Measurements from ENCODE around the gene CDH23.

CDH23 gene

GRCh38 chr10:71802235-71802634, 405.5 kb downstream of the CDH23 start:
- no peak for DNase-seq (ENCODE audit: low spot score)

DNA sequence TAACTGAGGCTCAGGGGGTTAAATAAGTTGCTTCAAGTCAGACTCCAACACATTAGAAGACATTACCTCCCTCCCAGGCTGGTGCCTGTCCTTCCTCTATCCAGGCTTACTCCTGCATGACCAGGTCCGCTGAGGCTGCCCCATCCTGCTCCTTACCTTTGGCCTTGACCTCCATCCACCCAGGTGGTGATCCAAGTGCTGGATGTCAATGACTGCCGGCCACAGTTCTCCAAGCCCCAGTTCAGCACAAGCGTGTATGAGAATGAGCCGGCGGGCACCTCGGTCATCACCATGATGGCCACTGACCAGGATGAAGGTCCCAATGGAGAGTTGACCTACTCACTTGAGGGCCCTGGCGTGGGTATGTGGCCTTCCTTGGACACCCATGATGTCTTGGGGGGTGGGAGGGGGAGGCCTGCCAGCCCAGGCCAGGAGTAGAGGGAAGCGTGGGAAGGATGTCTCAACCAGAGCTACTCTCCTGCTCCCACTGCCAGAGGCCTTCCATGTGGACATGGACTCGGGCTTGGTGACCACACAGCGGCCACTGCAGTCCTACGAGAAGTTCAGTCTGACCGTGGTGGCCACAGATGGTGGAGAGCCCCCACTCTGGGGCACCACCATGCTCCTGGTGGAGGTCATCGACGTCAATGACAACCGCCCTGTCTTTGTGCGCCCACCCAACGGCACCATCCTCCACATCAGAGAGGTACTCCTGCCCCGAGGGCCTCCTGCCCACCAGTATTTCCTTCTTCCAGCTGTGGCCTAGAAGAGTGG, 406.2 kb downstream of the CDH23 start:
- no peak for DNase-seq (ENCODE audit: low spot score)

- no peak for DNase-seq (ENCODE audit: low spot score)
Measured at GRCh38 chr10:71804077-71804476, 407.4 kb downstream of the CDH23 start.

DNA sequence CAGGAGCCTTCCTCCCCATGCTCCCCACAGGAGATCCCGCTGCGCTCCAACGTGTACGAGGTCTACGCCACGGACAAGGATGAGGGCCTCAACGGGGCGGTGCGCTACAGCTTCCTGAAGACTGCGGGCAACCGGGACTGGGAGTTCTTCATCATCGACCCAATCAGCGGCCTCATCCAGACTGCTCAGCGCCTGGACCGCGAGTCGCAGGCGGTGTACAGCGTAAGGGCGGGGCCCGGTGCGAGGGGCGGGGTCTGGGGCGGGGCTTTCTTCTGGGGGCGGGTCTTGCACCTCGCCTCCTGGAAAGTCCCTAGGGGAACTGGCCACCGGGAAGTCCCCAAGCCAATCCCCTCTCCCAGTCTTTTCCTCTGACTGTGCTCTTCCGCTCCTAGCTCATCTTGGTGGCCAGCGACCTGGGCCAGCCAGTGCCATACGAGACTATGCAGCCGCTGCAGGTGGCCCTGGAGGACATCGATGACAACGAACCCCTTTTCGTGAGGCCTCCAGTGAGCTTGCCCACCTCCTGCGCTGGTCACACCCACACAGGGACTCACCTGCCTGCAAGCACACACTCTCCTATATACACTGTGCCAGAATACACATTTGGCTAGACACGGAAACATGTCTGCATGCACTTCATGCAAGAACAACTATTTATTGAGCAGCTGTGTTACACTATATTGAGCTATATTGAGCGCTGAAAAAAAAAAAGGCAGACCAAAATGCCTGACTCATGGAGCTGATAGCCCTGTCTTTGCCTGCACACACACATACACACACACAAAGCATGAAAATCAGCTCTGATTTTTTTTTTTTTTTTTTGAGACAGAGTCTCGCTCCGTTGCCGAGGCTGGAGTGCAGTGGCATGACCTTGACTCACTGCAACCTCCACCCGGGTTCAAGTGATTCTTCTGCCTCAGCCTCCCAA, 409.3 kb downstream of the CDH23 start:
- no peak for DNase-seq (ENCODE audit: low spot score)

GRCh38 chr10:71806704-71807556, 410.2 kb downstream of the CDH23 start:
- DNase-seq (ENCODE audit: low spot score): no peak

GRCh38 chr10:71807557-71808510, 411.1 kb downstream of the CDH23 start:
- DNase-seq (ENCODE audit: low spot score): no peak

DNA sequence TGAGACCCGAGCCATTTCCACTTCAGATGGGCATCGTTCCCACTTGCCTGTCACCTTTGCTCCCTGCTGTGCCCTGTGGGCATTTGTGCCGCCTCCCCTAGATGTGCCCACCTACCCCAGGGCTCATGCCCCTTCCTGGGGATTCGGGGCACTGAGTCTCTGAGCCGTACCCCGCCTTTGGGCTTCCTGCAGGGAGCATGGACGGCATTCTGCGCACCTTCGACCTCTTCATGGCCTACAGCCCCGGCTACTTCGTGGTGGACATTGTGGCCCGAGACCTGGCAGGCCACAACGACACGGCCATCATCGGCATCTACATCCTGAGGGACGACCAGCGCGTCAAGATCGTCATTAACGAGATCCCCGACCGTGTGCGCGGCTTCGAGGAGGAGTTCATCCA, 412.9 kb downstream of the CDH23 start:
- DNase-seq (ENCODE audit: low spot score): no peak

DNA sequence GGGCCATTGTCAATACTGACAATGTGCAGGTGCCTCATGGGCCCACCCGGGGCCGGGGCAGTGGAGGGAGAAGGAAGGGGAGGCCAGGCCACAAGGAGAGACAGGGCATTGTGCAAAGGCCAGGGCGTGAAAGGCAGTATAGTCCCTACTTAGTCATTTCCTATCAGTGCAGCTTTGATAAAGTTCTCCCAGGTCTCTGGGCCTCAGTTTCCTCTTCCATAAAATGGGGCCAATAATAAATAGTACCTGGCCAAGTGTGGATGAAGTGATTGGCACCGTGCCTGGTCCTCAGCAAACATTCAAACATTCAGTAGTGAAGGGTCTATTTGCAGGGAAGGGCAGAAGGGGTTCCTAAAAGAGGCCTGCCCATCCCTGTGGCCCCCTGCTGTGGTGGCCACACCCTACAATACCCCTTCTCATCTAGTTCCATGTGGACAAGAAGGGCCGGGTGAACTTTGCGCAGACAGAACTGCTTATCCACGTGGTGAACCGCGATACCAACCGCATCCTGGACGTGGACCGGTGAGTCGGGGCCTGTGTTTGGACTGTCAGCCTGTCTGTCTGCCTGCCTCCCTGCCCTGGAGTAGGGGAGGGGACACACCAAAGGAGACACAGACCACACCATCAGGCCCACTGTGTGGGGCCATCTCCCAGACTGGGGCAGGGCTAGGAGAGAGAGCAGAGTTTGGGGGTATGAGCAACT, 413.5 kb downstream of the CDH23 start:
- no peak for DNase-seq (ENCODE audit: low spot score)

DNA sequence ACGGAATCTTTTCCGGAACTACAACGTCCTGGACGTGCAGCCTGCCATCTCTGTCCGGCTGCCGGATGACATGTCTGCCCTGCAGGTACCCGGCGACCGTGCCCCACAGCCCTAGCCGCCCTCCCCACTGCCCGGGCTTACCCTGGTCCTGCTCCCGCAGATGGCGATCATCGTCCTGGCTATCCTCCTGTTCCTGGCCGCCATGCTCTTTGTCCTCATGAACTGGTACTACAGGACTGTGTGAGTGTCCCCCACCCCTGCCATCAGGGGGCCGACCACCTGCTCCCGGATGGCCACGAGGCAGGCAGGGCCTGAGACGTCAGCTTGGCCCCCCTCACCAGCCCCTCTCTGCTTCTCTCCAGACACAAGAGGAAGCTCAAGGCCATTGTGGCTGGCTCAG, 414.6 kb downstream of the CDH23 start:
- DNase-seq (ENCODE audit: low spot score): no peak

GRCh38 chr10:71812016-71812912, 415.5 kb downstream of the CDH23 start:
- DNase-seq (ENCODE audit: low spot score): peak; percentile 77

GRCh38 chr10:71812913-71813590, 416.3 kb downstream of the CDH23 start:
- no peak for DNase-seq (ENCODE audit: low spot score)

DNA sequence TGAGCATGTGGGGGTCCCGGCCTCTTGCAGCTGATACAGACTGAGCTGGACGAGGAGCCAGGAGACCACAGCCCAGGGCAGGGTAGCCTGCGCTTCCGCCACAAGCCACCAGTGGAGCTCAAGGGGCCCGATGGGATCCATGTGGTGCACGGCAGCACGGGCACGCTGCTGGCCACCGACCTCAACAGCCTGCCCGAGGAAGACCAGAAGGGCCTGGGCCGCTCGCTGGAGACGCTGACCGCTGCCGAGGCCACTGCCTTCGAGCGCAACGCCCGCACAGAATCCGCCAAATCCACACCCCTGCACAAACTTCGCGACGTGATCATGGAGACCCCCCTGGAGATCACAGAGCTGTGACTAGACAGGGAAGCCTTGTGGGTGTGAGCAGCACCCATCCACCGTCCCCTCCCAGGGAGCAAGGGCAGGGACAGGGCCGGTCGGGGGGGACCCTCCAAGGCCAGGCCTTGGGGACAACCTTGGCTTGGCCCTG, 418.2 kb downstream of the CDH23 start:
- DNase-seq (ENCODE audit: low spot score): no peak

GRCh38 chr10:71815515-71816130, 418.9 kb downstream of the CDH23 start:
- DNase-seq (ENCODE audit: low spot score): no peak

GRCh38 chr10:71816421-71816851, 419.7 kb downstream of the CDH23 start:
- no peak for DNase-seq (ENCODE audit: low spot score)

DNA sequence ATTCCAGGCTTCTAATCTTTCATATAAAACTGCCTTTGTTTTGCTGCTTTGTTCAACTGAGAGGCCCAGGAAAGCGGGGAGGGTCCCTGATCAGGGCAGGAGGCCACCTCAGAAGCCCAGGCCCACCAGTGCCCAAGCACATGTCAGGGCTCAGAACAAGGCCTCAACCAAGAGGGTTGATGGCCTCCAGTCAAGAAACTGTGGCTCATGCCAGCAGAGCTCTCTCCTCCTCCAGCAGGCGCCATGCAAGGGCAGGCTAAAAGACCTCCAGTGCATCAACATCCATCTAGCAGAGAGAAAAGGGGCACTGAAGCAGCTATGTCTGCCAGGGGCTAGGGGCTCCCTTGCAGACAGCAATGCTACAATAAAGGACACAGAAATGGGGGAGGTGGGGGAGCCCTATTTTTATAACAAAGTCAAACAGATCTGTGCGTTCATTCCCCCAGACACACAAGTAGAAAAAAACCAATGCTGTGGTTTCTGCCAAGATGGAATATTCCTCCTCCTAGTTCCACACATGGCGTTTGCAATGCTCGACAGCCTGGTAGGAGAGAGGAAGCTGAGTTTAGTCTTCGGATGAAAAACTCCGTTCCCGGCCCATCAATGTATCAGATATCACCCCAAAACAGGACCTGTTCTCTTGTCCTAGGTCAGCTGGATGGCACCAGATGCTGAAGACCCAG, 420.4 kb downstream of the CDH23 start:
- no peak for DNase-seq (ENCODE audit: low spot score)

DNA sequence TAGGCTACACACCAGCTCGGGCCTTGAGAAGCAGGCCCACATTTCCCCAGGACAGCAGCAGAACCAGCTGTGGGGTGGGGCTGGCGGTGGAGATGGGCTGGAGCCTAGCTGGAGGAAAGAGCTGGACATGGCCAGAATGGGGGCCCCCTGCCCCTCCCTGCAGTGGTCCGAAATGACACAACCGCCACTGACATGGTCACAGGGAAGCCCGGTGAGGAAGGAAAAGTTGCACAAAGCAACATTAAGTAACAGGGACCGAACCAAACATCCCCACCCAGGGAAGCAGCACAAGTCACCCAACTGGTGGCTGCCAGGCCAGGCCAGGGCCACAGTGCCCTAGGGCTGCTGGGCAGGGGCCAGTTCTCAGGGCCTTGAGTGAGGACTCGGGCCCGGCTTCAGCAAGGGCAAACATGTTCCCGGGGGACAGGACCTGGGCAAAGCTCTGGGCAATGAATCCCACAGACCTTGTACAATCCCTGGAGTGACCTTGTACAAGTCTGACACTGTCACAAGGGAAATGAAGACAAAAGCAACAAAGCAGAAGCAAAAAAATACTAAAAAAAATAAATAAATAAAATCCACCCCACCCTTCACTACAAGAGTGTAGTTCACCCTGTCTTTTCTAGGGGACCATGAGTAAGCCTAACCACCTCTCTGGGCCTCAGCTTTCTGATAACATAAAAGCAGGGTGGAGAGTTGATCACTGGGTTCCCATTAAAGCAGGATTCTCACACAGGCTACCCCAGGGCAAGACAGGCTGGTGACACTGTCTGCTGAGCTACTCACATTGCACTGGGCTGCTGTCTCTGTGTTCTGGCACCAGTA, 421.3 kb downstream of the CDH23 start:
- no peak for DNase-seq (ENCODE audit: low spot score)
